GM18507 (cell line): ENCODE results near the gene CTAG2.
"Not testable (repeated sequence)": the region's sequence is repeated elsewhere in the genome, so short reads cannot be mapped to it uniquely, and the experiment has no call there.

ENCODE experiments used
- DNase-seq: peaks from one replicate; pipeline ENCODE4 v3.0.0; 2011; ENCODE audit warnings: low read depth; ENCODE audit not compliant: insufficient read length; ENCODE audit errors: extremely low spot score
- FAIRE-seq: peaks from 2 replicates; lab custom pipeline; 2011; peaks lifted over from hg19 to GRCh38; lab: Jason Lieb, UNC

Gene CTAG2

GRCh38 chrX:154653413-154653812 is at the start of gene CTAG2:
CTAG2 (minus strand) TSS chrX:154653579; CDS start chrX:154653515, 64 bp downstream.
- FAIRE-seq, DNase-seq: not testable (repeated sequence)

DNA sequence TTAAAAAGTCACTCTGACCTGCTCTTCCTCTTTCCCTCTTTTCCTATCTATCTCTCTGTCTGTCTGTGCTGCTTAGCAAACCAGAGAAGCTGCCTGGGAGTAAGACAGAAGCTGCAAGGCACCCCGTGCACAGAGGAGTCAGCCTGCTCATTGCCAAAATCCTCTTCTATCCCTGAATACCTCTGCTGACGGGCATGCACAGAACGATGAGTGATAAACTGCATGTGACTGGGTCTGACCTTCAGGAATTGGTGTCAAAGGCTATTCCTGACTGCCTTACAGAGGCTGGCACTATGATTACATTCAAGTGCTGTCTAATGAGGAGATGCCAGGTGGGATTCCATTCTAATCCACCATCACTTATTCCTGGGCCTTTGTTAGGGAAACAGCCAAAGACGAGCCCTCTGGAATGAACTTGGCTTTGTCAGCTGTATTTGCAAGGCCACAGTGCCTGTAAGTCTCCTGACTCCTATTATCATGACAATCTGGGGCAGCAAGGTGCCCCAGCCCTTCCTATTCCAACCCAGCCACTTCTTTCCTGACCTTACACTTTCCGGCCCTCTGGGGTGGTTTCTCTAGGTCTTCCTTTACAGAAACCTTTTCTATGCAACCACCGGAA is 45.4 kb upstream of the CTAG2 start:
- FAIRE-seq (no peak), DNase-seq (no peak)

- FAIRE-seq, result no peak
- DNase-seq, result no peak
Observed at GRCh38 chrX:154696676-154697045, 43.3 kb upstream of the CTAG2 start.

GRCh38 chrX:154695911-154696675 is 42.7 kb upstream of the CTAG2 start:
- FAIRE-seq, result no peak

GRCh38 chrX:154693394-154693793 is 40.0 kb upstream of the CTAG2 start:
- DNase-seq, result no peak
- no peak for FAIRE-seq

More at GRCh38 chrX:154695911-154696675, 42.7 kb upstream of the CTAG2 start:
- no peak for DNase-seq

DNA sequence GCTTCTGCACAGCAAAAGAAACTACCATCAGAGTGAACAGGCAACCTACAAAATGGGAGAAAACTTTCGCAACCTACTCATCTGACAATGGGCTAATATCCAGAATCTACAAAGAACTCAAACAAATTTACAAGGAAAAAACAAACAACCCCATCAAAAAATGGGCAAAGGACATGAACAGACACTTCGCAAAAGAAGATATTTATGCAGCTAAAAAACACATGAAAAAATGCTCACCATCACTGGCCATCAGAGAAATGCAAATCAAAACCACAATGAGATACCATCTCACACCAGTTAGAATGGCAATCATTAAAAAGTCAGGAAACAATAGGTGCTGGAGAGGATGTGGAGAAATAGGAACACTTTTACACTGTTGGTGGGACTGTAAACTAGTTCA is 37.1 kb upstream of the CTAG2 start:
- not testable (repeated sequence) for FAIRE-seq

GRCh38 chrX:154672084-154672483 is 18.7 kb upstream of the CTAG2 start:
- DNase-seq, result not testable (repeated sequence)

More for the DNA sequence above, 37.1 kb upstream of the CTAG2 start:
- not testable (repeated sequence) for DNase-seq

DNA sequence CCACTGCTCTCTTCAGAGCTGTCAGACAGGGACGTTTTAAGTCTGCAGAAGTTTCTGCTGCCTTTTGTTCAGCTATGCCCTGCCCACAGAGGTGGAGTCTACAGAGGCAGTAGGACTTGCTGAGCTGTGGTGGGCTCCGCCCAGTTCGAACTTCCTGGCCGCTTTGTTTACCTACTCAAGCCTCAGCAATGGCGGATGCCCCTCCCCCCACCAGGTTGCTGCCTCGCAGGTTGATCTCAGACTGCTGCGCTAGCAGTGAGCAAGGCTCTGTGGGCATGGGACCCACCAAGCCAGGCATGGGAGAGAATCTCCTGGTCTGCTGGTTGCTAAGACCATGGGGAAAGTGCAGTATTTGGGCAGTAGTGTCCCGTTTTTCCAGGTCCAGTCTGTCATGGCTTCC is 17.5 kb upstream of the CTAG2 start:
- DNase-seq, FAIRE-seq: not testable (repeated sequence)

More at GRCh38 chrX:154672084-154672483, 18.7 kb upstream of the CTAG2 start:
- FAIRE-seq, result not testable (repeated sequence)

DNA sequence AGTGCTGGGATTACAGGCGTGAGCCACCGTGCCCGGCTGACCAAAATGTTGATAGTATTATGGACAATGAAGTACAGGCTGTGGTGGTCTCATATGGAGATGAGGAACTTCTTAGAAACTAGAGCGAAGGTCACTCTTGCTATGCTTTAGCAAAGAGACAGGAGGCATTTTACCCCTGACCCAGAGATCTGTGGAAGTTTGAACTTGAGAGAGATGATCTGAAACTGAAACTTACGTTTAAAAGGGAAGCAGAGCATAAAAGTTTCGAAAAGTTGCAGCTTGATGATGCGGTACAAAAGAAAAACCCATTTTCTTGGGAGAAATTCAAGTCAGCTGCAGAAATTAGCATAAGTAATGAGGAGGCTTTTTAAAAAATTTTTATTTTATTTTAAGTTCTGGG is 8.5 kb upstream of the CTAG2 start:
- FAIRE-seq (peak; percentile 76), DNase-seq (no peak)

DNA sequence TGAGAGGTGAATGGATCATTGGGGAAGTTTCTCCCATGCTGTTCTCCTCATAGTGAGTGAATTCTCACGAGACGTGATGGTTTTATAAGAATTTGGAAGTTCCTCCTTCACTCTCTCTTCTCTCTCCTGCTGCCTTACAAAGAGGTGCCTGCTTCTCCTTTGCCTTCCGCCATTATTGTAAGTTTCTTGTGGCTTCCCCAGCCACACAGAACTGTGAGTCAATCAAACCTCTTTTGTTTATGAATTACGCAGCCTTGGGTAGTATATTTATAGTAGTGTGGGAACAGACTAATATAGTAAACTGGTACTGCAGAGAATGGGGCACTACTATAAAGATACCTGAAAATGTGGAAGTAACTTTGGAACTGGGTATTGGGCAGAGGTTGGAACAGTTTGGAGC is 7.8 kb upstream of the CTAG2 start:
- DNase-seq, result no peak
- FAIRE-seq, result no peak

DNA sequence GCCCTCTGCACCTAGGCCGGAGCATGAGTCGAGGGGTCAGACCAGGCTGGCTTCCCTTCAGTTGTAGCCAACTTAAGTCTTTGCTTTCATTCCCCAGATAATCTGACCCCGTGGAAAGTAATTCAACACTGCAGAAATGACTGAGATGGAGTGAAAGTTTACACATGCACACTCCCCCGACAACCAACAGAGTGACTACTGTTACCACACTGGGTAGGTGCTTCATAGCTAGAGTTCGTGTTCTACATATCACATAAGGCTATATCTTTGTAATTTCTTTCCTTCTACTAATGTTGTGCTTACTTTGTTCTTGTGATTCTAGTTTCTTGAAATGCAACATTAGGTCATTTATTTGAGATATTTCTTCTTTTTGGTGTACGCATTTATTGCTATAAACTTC is 7.2 kb upstream of the CTAG2 start:
- no peak for FAIRE-seq

GRCh38 chrX:154658957-154659356 is 5.6 kb upstream of the CTAG2 start:
- FAIRE-seq (no peak), DNase-seq (no peak)

More for the DNA sequence above, 7.2 kb upstream of the CTAG2 start:
- DNase-seq, result no peak

- FAIRE-seq (no peak), DNase-seq (no peak)
Observed at GRCh38 chrX:154658187-154658586, 4.8 kb upstream of the CTAG2 start.

DNA sequence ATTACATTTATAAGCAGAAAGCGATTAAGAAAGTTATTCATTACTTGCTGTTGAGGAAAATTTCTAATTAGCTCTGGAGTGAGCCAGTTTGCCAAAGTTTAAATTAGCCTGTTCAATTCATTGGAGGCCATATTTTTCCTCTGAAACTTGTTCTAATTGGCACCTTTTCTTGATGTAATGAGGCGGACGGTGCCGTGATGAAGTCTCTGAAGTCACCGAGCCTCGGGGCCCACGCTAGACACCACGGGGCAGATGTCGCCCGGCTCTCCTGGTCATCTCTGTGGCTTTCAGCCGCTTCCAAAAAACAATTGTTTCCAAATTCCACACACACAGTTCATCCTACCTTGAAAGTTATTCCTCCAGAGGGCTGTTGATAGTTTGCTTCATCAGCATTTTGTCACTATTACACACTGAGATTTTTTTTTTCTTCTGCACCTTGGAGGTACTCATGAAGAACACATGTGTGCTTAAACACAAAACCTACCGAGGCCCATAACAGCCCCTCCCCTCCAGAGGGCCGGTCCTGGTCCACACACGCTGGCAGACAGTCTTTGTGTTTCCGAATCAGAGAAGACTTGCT is 3.9 kb upstream of the CTAG2 start:
- FAIRE-seq, result no peak
- no peak for DNase-seq

DNA sequence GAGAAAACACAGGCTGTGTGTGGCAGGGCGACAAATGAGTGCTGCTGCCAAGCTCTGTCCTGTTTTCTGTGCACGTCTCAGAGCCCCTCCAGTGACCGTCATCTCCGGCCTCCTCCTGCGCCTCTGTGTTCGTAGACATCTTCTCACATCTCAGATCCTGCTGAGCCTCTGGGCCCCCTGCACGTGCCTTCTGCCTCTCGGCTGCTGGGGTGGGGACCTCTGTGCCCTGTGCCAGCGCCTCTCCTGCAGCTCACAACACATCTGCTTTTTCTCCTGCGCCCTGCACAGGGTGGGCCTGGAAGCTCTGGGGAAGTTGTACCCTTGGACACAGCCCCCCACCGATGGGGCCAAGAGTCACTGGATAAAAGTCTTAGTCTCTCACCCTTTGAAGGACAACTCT is 2.4 kb upstream of the CTAG2 start:
- no peak for DNase-seq
- no peak for FAIRE-seq

DNA sequence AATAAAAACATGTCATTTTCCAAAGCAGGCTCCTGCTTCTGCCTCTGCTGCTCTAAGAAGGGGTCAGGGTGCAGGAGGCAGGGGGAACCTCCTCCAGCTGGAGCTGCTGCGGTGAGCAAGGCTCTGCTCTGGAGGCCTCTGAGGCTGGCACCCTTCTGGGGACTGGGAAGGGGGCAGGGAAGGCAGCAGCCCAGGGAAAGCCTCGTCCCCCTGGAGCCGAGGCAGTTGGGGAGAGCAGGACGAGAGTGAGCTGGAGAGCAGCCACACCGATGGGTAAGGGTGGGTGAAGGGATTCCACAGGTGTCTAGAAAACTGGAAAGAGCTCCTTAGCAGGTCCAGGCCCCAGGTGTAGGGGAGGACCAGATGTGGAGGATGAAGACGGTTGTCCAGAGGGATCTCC is 2.0 kb upstream of the CTAG2 start:
- no peak for FAIRE-seq

DNA sequence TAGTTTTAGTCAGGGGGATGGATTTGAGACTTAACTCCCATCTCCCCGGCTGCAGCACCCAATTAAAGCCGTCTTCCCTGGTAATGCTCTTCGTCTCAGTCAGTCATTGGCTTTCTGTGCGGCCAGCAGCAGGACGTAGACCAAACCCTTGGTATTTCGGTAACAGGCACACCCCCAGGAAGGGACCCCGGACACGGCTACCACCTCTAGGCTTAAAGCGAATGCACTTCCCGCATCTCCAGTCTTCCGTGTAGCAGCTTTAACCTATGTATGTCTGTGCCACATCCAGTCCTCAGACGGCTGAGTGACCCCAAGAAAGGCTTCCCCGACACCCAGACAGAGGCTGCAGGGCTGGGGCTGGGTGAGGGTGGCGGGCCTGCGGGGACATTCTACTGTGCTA is 1.5 kb upstream of the CTAG2 start:
- DNase-seq, result no peak
- no peak for FAIRE-seq

More for the DNA sequence above, 2.0 kb upstream of the CTAG2 start:
- DNase-seq, result no peak

DNA sequence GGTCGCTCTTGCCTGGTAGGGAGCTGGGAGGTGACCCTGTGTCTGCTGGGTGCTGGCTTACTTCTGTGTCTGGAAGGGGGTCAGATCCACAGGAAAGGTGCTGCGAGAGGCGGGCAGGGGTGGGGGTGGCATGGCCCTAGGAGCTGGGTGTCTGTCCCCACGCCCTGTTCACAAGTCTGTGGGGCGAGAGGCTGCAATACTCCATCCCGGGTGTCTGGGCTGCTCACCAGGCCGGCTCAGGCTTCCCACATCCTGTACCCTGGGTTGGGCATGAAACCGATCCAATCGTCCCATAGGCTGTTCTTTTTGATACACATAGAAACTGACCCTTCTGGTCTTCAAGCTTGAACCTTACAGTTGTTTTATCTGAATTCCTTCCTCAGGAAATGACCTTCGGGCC is 993 bp upstream of the CTAG2 start:
- DNase-seq (no peak), FAIRE-seq (no peak)

- no peak for FAIRE-seq
- no peak for DNase-seq
Observed at GRCh38 chrX:154653048-154653401, 354 bp downstream of the CTAG2 start.

DNA sequence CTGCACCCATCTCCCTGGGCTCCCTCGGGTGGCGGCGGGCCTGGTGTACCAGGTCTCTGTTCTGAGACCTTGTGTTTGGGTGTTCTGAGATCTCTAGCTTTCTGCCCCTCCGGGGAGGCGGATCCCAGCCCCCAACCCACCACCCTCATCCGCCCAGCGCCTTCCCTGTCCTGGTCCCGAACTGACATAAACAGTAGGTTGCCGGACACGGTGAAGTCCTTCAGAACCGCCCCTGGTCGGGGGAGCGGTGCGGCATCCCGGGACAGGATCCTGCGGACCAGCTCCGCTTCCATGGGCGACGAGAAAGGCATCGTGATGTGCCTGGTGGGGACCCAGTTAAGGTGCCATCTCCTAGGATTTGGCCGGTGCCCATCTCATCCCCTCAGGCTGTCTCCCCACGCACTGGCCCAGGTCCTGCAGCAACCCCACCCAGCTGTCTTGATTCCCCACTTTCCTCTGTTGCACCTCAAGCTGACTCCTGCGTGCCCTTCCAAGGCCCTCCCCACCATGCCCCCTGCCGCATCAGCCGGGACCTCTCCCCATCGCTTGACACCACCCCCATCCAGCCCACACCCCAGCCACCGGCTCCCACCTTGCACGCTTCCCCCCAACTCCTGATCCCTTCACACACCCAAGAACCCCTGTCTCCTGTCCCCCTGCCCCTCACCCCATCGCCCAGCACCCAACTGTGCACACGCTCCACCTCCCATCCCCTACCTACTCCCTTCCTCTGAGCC is 900 bp downstream of the CTAG2 start:
- FAIRE-seq, result no peak

More for the DNA sequence above, 900 bp downstream of the CTAG2 start:
- no peak for DNase-seq
